ENCODE measurements around the gene FAM81A. TPM values are rescaled to one million over a fixed set of nuclear protein-coding genes. Genes with fewer than 3 reads are reported as not detected.

Gene FAM81A
- total RNA-seq, 1 donor from 2014 or later: 1.2 TPM

GRCh38 chr15:59539799-59540198, 101.8 kb downstream of the FAM81A start:
- intact Hi-C loops (cut with micrococcal nuclease): no loop called here

DNA sequence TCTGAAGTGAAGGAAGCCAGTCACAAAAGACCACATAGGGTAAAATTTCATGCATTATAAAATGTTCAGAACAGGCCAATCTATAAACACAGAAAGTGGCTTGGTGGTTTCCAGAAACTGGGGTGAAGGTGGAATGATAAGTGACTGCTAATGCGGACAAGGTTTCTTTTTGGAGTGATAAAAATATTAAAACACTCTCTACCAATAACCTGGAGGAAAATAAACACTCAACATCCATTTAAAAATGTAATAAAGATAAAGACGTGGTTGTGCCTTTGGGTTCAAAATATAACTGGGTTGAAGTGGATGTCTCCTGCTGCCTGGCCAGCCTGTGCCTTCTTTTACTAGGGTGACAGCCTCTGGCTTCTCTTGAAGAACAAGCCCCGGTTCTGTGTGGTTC, 102.7 kb downstream of the FAM81A start:
- intact Hi-C loops (cut with micrococcal nuclease): no loop called here

DNA sequence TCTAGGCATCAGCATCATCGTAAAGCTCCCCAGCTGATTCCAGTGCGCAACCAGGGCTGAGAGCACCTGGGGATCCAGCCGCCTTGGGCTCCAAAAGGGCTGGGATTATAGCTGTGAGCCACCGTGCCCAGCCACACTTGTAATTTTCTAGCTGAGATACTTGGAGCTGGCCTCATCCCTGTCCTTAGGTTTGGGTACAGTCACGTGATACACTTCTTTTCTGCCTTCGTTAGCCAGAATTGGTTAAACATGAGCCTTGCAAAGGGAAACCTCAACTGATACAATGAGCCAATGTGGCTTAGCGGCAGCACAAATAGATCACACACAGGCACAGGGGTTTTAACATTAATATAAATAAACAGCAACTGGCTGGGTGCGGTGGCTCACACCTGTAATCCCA, 103.8 kb downstream of the FAM81A start:
- intact Hi-C loops (cut with micrococcal nuclease): no loop called here

GRCh38 chr15:59543721-59544547, 105.9 kb downstream of the FAM81A start:
- intact Hi-C loops (cut with micrococcal nuclease): no loop called here

- intact Hi-C loops (cut with micrococcal nuclease): no loop called here
Measured at GRCh38 chr15:59545573-59545972, 107.6 kb downstream of the FAM81A start.

GRCh38 chr15:59548501-59549226, 110.7 kb downstream of the FAM81A start:
- intact Hi-C loops (cut with micrococcal nuclease): no loop called here

DNA sequence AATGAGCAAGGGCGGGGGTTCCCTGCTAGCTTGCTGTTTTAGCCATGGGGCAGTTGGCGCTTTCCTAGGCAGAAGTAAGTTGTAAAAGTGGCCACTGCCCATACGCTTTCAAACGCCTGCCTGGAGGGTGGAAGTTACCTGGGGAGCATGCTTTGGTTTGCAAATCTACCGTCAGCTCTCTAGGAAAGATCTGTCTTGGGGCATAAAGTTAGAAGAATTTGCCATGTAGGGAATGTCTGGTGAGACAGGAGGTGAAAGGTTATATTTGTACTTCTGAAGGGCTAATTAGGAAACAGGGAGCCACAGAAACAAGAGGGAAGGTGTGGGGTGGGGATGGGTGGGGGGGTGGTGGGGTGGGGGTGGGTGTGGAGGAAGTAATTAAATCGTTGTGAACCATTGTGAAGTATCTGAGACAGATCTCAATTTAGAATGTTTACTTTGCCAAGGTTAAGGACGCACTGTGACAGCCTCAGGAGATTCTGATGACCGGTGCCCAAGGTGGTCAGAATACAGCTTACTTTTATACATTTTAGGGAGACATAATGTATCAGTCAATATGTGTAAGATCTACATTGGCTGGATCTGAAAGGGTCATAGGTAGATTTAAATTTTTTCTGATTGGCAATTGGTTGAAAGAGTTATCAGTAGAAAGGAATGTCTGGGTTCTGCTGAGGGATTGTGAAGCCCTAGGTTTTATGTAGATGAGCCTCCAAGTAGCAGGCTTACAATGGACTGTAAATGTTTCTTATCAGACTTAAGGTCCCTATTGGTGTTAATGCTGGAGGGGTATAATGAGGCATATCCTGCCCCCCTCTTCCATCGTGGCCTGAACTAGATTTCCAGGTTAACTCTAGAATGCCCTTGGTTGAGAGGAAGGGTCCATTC, 111.6 kb downstream of the FAM81A start:
- intact Hi-C loops (cut with micrococcal nuclease): no loop called here

DNA sequence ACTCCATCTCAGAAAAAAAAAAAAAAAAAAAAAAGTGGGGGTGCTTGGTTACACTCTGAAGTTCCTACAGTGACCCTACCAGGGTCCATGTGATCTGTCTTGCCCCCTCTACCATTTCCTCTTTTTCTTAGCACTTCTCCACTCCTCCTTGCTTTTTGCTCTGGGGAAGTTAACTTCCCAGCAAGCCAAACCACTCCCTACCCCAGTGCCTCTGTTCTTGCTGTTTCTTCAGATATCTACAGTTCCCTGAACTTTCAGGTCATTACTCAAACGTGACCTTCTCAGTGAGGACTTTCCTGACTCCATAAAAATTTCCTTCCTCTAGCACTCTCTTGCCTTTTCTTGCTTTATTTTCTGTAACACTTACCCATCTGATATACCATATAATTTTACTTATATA, 112.5 kb downstream of the FAM81A start:
- intact Hi-C loops (cut with micrococcal nuclease): no loop called here

DNA sequence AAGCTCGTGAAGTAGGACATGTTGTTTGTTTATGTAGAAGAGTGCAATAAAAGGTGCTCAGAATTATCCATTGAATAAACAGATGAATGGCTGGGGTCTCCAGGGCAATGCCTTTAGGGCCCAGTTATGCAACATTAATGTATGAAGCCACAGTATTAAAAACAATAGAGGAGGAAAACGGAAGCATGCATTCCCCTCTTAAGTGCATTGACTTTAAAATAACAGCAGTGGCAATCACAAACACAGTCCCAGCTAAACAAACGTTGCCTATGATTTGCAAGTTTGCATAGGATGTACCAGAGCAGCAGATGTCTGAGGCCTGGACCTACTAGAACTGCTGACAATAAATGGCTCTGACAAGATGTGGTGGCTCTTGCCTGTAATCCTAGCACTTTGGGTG, 113.0 kb downstream of the FAM81A start:
- intact Hi-C loops (cut with micrococcal nuclease): no loop called here

GRCh38 chr15:59553879-59554735, 116.1 kb downstream of the FAM81A start:
- intact Hi-C loops (cut with micrococcal nuclease): no loop called here

GRCh38 chr15:59555696-59556095, 117.7 kb downstream of the FAM81A start:
- intact Hi-C loops (cut with micrococcal nuclease): no loop called here

DNA sequence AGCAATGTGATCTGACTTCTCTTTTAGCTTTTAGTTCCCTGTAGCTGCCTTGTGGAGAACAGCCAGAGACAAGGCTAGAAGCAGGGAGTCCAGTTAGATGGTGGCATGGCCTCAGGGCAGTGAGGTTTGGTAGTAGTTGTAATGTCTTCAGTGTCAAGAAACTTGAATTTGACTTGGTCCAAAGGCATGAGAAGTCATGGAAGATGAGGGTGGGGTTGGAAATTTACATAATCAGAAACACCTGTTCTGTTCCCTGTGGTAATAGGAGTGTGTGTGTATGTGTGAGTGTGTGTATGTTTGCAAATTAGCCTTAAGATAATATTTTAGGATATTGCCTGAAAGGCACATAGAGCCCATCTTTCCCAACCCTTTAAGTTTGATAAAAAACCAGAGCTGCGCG, 118.4 kb downstream of the FAM81A start:
- intact Hi-C loops (cut with micrococcal nuclease): no loop called here

GRCh38 chr15:59557581-59557980, 119.6 kb downstream of the FAM81A start:
- intact Hi-C loops (cut with micrococcal nuclease): no loop called here

GRCh38 chr15:59558851-59559250, 120.9 kb downstream of the FAM81A start:
- intact Hi-C loops (cut with micrococcal nuclease): no loop called here

GRCh38 chr15:59561547-59561946, 123.6 kb downstream of the FAM81A start:
- intact Hi-C loops (cut with micrococcal nuclease): no loop called here

DNA sequence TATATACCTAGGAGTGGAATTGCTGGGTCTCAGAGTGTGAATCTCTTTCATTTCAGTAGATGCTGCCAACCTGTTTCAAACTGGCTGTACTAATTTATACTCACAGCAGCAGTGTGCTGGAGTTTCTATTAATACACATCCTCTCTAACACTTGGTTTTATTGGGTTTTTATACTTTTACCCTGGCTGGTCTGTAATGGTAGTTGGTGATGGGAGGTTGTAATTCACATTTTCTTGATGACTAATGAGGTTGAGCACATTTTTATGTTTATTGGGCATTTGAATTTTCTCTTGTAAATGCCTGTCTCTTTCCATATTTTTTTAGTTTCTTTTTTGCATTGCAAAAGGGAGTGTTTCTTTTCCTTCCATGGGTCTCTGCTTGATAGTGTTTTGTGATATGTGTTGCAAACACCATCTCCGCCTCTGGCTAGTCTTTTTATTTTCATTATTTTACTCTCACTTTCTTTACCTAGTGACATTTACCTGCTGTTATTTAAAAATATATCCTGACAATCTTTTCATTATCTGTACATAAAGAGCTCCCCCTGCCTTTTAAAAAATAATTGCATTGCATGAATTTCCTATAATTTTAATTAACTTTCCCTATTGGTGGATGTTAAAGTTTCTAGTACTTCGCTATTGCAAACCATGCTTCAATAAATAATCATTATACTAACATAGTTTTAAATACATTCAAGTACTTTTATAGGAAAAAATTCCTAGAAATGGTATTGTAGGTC, 124.6 kb downstream of the FAM81A start:
- intact Hi-C loops (cut with micrococcal nuclease): no loop called here

DNA sequence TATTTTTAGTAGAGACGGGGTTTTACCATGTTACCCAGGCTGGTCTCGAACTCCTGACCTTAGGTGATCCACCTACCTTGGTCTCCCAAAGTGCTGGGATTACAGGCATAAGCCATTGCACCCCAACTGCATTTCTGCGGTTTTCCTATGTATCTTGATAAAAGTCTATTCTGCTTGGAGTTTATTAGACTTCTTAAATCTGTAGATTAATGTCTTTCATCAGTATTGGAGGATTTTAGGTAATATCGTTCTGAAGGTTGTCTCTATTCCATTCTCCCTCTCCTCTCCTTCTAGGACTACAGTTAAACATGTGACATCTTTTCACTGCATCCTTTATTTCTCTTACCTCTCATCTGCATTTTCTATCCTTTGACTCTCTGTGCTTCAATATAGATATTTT, 127.3 kb downstream of the FAM81A start:
- intact Hi-C loops (cut with micrococcal nuclease): no loop called here

- intact Hi-C loops (cut with micrococcal nuclease): no loop called here
Measured at GRCh38 chr15:59567324-59567723, 129.3 kb downstream of the FAM81A start.

GRCh38 chr15:59569477-59569876, 131.5 kb downstream of the FAM81A start:
- intact Hi-C loops (cut with micrococcal nuclease): no loop called here

DNA sequence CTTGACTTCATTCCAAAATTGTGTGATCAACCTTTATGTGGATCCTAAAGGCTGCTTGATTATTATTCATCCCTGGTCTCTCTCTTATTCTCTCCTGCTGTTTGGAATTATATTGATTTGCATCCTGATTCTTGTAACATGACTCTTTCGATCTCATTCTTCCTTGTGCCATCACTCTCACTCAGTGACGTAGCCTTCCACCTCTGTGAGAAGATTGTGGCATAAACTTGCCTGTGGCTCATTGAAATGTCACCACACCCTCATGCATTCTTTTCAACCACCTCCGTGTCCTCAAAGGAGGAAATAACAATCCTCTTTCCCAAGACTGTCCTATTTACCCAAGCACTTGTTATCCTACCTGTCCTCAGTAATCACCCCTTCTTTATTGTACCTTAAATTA, 132.3 kb downstream of the FAM81A start:
- intact Hi-C loops (cut with micrococcal nuclease): no loop called here

Measured in T-helper 2 cell treated with Interferon-gamma antibody and Interleukin-4, amounts not matched to agents 100 ng/mL and 5 ng/mL, for 36 hours (primary cell).